Chondrocyte (in vitro differentiated cells): ENCODE results near the gene KREMEN1. TPM values are rescaled to one million over a fixed set of nuclear protein-coding genes. Genes with fewer than 3 reads are reported as not detected.

Source experiments
- DNase-seq: peaks from one replicate; pipeline ENCODE4 v3.0.0; 2021; ENCODE audit warnings: mixed read lengths, low spot score
- H3K27ac Mint-ChIP-seq: one replicate; pipeline ENCODE4 v1.8.0; 2021; ENCODE audit warnings: mild to moderate bottlenecking, moderate library complexity, mixed read lengths; ENCODE audit not compliant: unreplicated experiment
- H3K27me3 Mint-ChIP-seq: 2 replicates; pipeline ENCODE4 v1.8.0; 2021; ENCODE audit warnings: low read depth, mixed read lengths
- H3K36me3 Mint-ChIP-seq: 2 replicates; pipeline ENCODE4 v1.8.0; 2021; ENCODE audit warnings: low read depth, mixed read lengths
- H3K4me1 Mint-ChIP-seq: 2 replicates; pipeline ENCODE4 v1.8.0; 2021; ENCODE audit warnings: low read depth, mild to moderate bottlenecking, mixed read lengths
- H3K4me3 Mint-ChIP-seq: one replicate; pipeline ENCODE4 v1.8.0; 2021; ENCODE audit warnings: mild to moderate bottlenecking, moderate library complexity, mixed read lengths; ENCODE audit not compliant: unreplicated experiment
- H3K9me3 Mint-ChIP-seq: 2 replicates; pipeline ENCODE4 v1.8.0; 2021; ENCODE audit warnings: low read depth, mixed read lengths
- CTCF ChIP-seq: fragments of 200-600 bp; sonication (generic); IDR thresholded peaks from 2 replicates; pipeline ENCODE4 v1.5.0; 2021; ENCODE audit warnings: antibody characterized with exemption, mild to moderate bottlenecking, moderate library complexity
- total RNA-seq: library from RNA; stranded (reverse); gene quantifications from 3 replicates; pipeline ENCODE4 v1.2.1, GENCODE V29; 2021

KREMEN1 gene
- total RNA-seq, 1 donor from 2014 or later: 7.3 TPM

- no peaks in the 10 kb centered on the region for H3K36me3 Mint-ChIP-seq
- peak overlapping the region; percentile 45 for H3K27ac Mint-ChIP-seq
- peaks cover 3% of the 10 kb centered on the region for H3K27me3 Mint-ChIP-seq
- peaks cover 24% of the 10 kb centered on the region for H3K4me1 Mint-ChIP-seq
- no peak for TF ChIP-seq CTCF
- H3K9me3 Mint-ChIP-seq: no peaks in the 10 kb centered on the region
- DNase-seq: no peak
- H3K4me3 Mint-ChIP-seq: no peak overlapping the region
Observed at GRCh38 chr22:29093501-29094300, 20.9 kb downstream of the KREMEN1 start.

GRCh38 chr22:29095459-29095858, 22.6 kb downstream of the KREMEN1 start:
- Mint-ChIP-seq H3K27me3 (no peaks in the 10 kb centered on the region), H3K27ac (no peak overlapping the region), H3K36me3 (no peaks in the 10 kb centered on the region), H3K4me1 (peaks cover 24% of the 10 kb centered on the region), H3K4me3 (no peak overlapping the region), H3K9me3 (no peaks in the 10 kb centered on the region)
- DNase-seq: no peak
- TF ChIP-seq CTCF: no peak

GRCh38 chr22:29096736-29097669, 24.2 kb downstream of the KREMEN1 start:
- Mint-ChIP-seq H3K27me3 (no peaks in the 10 kb centered on the region), H3K27ac (no peak overlapping the region), H3K36me3 (no peaks in the 10 kb centered on the region), H3K4me1 (peaks cover 24% of the 10 kb centered on the region), H3K4me3 (no peak overlapping the region), H3K9me3 (no peaks in the 10 kb centered on the region)
- TF ChIP-seq CTCF: no peak
- no peak for DNase-seq

GRCh38 chr22:29098296-29098695, 25.5 kb downstream of the KREMEN1 start:
- Mint-ChIP-seq H3K36me3 (no peaks in the 10 kb centered on the region), H3K27ac (no peak overlapping the region), H3K4me3 (no peak overlapping the region), H3K27me3 (no peaks in the 10 kb centered on the region), H3K9me3 (no peaks in the 10 kb centered on the region), H3K4me1 (peaks cover 20% of the 10 kb centered on the region)
- no peak for TF ChIP-seq CTCF
- no peak for DNase-seq

- Mint-ChIP-seq H3K27ac (no peak overlapping the region), H3K4me3 (no peak overlapping the region)
Observed at GRCh38 chr22:29102300-29102699, 29.5 kb downstream of the KREMEN1 start.

More at GRCh38 chr22:29102300-29102699, 29.5 kb downstream of the KREMEN1 start:
- H3K9me3 Mint-ChIP-seq: no peaks in the 10 kb centered on the region
- TF ChIP-seq CTCF: no peak
- no peaks in the 10 kb centered on the region for H3K4me1 Mint-ChIP-seq
- H3K36me3 Mint-ChIP-seq: no peaks in the 10 kb centered on the region
- H3K27me3 Mint-ChIP-seq: no peaks in the 10 kb centered on the region
- no peak for DNase-seq
